Measurements from ENCODE around the gene DOCK8. TPM values are rescaled to one million over a fixed set of nuclear protein-coding genes. Genes with fewer than 3 reads are reported as not detected.

DOCK8 gene
- polyA plus RNA-seq, 2 of the 4 experiments (the other 2 are of a cell fraction) = 0.27 to 0.68 TPM

GRCh38 chr9:257957-258356, 43.3 kb downstream of the DOCK8 start:
- Histone ChIP-seq H3K4me1 (no peaks in the 10 kb centered on the region), H3K27ac (no peak overlapping the region), H3K4me3 (no peak overlapping the region), H3K4me2 (no peak overlapping the region), H3K9me3 (no peaks in the 10 kb centered on the region)
- ATAC-seq = no peak
- ChIA-PET POLR2A (no interaction called here), CTCF (interaction anchor here (0.9 kb wide), 1 partner anchor 11 kb away, joined by 3 read pairs; no protein-coding TSS in a partner anchor)
- TF ChIP-seq JUN (IDR thresholded peaks at IDR 0.05) = no peak
- no peak for TF ChIP-seq USF2 (IDR thresholded peaks at IDR 0.05)
- no peak for TF ChIP-seq HOXA7 (CRISPR knock-in tag; IDR thresholded peaks at IDR 0.05)
- TF ChIP-seq ZFP36 (IDR thresholded peaks at IDR 0.05; ENCODE audit: borderline replicate concordance, partially characterized antibody) = no peak
- TF ChIP-seq HOXB5 (CRISPR knock-in tag; IDR thresholded peaks at IDR 0.05) = no peak
- no peak for TF ChIP-seq CHD4 (IDR thresholded peaks at IDR 0.05; ENCODE audit: borderline replicate concordance)
- TF ChIP-seq CTCF (IDR thresholded peaks at IDR 0.05) = no peak
- TF ChIP-seq PBX3 (IDR thresholded peaks at IDR 0.05) = no peak
- TF ChIP-seq FOXS1 (CRISPR knock-in tag; IDR thresholded peaks at IDR 0.05) = no peak
- TF ChIP-seq HDAC2 (IDR thresholded peaks at IDR 0.05) = no peak
- TF ChIP-seq CHD2 (IDR thresholded peaks at IDR 0.05; ENCODE audit: low read length, partially characterized antibody) = no peak
- no peak for DNase-seq (ENCODE audit: low read depth in 1 of 2, low spot score in 1 of 2)
- WGBS (ENCODE audit: missing lambda C conversion rate) = 25% methylated on average over 1 of the region's 1 CpG
- FAIRE-seq = no peak

GRCh38 chr9:259405-260404, 45.0 kb downstream of the DOCK8 start:
- DNase-seq (ENCODE audit: low read depth in 1 of 2, low spot score in 1 of 2) (no peak), ATAC-seq (no peak), FAIRE-seq (no peak)
- ChIA-PET POLR2A (no interaction called here), CTCF (interaction anchor here (0.6 kb wide), 1 partner anchor 786 kb away, joined by 3 read pairs; no protein-coding TSS in a partner anchor)
- no peak overlapping the region for H3K27ac ChIP-seq
- H3K4me3 ChIP-seq = no peak overlapping the region
- H3K4me1 ChIP-seq = no peaks in the 10 kb centered on the region
- WGBS (ENCODE audit: missing lambda C conversion rate) = 2% methylated on average over 2 of the region's 2 CpGs
- TF ChIP-seq BCL3 (IDR thresholded peaks at IDR 0.05) (no peak), ZC3H11A (IDR thresholded peaks at IDR 0.05) (no peak), GATA3 (IDR thresholded peaks at IDR 0.05; ENCODE audit: borderline replicate concordance) (no peak), EHF (CRISPR knock-in tag; IDR thresholded peaks at IDR 0.05) (no peak), ZNF302 (CRISPR knock-in tag; IDR thresholded peaks at IDR 0.05) (no peak), POLR2AphosphoS2 (conservative IDR thresholded peaks at IDR 0.05; ENCODE audit: low read length) (no peak), POLR2A (IDR thresholded peaks at IDR 0.05; ENCODE audit: low read length) (no peak), JUN (IDR thresholded peaks at IDR 0.05) (no peak)
- no peak overlapping the region for H3K4me2 ChIP-seq
- H3K9me3 ChIP-seq = no peaks in the 10 kb centered on the region

- no peak for ATAC-seq
- H3K9me3 ChIP-seq = no peaks in the 10 kb centered on the region
- H3K4me2 ChIP-seq = no peak overlapping the region
- POLR2A ChIA-PET = no interaction called here
- WGBS (ENCODE audit: missing lambda C conversion rate) = 22% methylated on average over 2 of the region's 2 CpGs
- H3K27ac ChIP-seq = no peak overlapping the region
- H3K4me3 ChIP-seq = no peak overlapping the region
- DNase-seq (ENCODE audit: low read depth in 1 of 2, low spot score in 1 of 2) = no peak
- no peaks in the 10 kb centered on the region for H3K4me1 ChIP-seq
- FAIRE-seq = no peak
- CTCF ChIA-PET = no interaction called here
- TF ChIP-seq BCL3 (IDR thresholded peaks at IDR 0.05) (no peak), HDAC2 (IDR thresholded peaks at IDR 0.05) (no peak), RCOR1 (IDR thresholded peaks at IDR 0.05; ENCODE audit: low read depth, low read length) (no peak), CTCF (IDR thresholded peaks at IDR 0.05) (no peak), RAD21 (conservative IDR thresholded peaks at IDR 0.05 in 1 of 2, IDR thresholded peaks at IDR 0.05 in 1 of 2) (no peak), HEYL (CRISPR knock-in tag; IDR thresholded peaks at IDR 0.05) (no peak), MYC (IDR thresholded peaks at IDR 0.05; ENCODE audit: borderline replicate concordance, low read length) (no peak), EHF (CRISPR knock-in tag; IDR thresholded peaks at IDR 0.05) (no peak)
These were observed 49.6 kb downstream of the DOCK8 start for GRCh38 chr9:264231-264630.
